RWPE2 (cell line): ENCODE results near the gene UBB.

Experiments
- ATAC-seq: fragments of 200-7000 bp; cut with Tn5 transposase; 3 replicates; pipeline ENCODE4 v1.9.1; 2021; ENCODE audit warnings: low read depth
- DNase-seq: peaks from one replicate; pipeline ENCODE4 v3.0.0-alpha.2; 2020; ENCODE audit warnings: low spot score
- H3K27ac ChIP-seq: fragments of 450-650 bp; 2 replicates; pipeline ENCODE4 v1.5.1; 2017; ENCODE audit warnings: mild to moderate bottlenecking; ENCODE audit not compliant: poor library complexity, severe bottlenecking
- H3K27me3 ChIP-seq: fragments of 250-450 bp; sonication (Bioruptor Pico); 2 replicates; pipeline ENCODE4 v1.5.1; 2021; ENCODE audit warnings: mild to moderate bottlenecking, moderate library complexity; ENCODE audit not compliant: insufficient read depth, poor library complexity, severe bottlenecking
- H3K36me3 ChIP-seq: fragments of 250-450 bp; sonication (Bioruptor Pico); 2 replicates; pipeline ENCODE4 v1.5.1; 2020; ENCODE audit warnings: low read depth, mild to moderate bottlenecking, moderate library complexity
- H3K4me1 ChIP-seq: fragments of 250-450 bp; sonication (Bioruptor Pico); 2 replicates; pipeline ENCODE4 v1.5.1; 2021; ENCODE audit warnings: mild to moderate bottlenecking, moderate library complexity; ENCODE audit not compliant: insufficient read depth, poor library complexity, severe bottlenecking
- H3K4me3 ChIP-seq: fragments of 250-450 bp; sonication (Bioruptor Pico); 2 replicates; pipeline ENCODE4 v1.5.1; 2021; ENCODE audit warnings: mild to moderate bottlenecking, moderate library complexity; ENCODE audit not compliant: severe bottlenecking
- H3K9me3 ChIP-seq: fragments of 250-450 bp; sonication (Bioruptor Pico); 2 replicates; pipeline ENCODE4 v1.5.1; 2021; ENCODE audit warnings: mild to moderate bottlenecking, moderate library complexity; ENCODE audit not compliant: severe bottlenecking
- TF ChIP-seq, protein P1 (sequence below): fragments of 450-650 bp; IDR thresholded peaks from one replicate; pipeline ENCODE4 v1.5.1; 2017; ENCODE audit warnings: mild to moderate bottlenecking, moderate library complexity; ENCODE audit not compliant: poor library complexity, severe bottlenecking

UBB gene

DNA sequence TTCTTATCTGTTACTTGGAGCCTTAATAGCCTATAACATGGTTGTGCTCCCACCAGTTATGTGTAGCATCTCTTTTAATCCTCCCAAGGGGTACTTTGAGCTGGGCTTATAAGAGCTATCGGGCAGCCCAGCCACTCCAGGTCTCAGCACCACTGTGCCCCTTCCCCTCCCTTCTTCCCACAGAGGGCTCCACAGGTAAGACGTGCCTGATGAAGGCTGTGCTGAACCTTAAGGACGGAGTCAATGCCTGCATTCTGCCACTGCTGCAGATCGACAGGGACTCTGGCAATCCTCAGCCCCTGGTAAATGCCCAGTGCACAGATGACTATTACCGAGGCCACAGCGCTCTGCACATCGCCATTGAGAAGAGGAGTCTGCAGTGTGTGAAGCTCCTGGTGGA is 41.5 kb downstream of the UBB start:
- Histone ChIP-seq H3K4me1 (peaks cover 20% of the 10 kb centered on the region), H3K4me3 (no peak overlapping the region), H3K36me3 (no peaks in the 10 kb centered on the region), H3K9me3 (no peaks in the 10 kb centered on the region), H3K27me3 (no peaks in the 10 kb centered on the region), H3K27ac (no peak overlapping the region)
- TF ChIP-seq, protein P1, sequence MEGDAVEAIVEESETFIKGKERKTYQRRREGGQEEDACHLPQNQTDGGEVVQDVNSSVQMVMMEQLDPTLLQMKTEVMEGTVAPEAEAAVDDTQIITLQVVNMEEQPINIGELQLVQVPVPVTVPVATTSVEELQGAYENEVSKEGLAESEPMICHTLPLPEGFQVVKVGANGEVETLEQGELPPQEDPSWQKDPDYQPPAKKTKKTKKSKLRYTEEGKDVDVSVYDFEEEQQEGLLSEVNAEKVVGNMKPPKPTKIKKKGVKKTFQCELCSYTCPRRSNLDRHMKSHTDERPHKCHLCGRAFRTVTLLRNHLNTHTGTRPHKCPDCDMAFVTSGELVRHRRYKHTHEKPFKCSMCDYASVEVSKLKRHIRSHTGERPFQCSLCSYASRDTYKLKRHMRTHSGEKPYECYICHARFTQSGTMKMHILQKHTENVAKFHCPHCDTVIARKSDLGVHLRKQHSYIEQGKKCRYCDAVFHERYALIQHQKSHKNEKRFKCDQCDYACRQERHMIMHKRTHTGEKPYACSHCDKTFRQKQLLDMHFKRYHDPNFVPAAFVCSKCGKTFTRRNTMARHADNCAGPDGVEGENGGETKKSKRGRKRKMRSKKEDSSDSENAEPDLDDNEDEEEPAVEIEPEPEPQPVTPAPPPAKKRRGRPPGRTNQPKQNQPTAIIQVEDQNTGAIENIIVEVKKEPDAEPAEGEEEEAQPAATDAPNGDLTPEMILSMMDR = no peak
- ATAC-seq = no peak
- DNase-seq = no peak

DNA sequence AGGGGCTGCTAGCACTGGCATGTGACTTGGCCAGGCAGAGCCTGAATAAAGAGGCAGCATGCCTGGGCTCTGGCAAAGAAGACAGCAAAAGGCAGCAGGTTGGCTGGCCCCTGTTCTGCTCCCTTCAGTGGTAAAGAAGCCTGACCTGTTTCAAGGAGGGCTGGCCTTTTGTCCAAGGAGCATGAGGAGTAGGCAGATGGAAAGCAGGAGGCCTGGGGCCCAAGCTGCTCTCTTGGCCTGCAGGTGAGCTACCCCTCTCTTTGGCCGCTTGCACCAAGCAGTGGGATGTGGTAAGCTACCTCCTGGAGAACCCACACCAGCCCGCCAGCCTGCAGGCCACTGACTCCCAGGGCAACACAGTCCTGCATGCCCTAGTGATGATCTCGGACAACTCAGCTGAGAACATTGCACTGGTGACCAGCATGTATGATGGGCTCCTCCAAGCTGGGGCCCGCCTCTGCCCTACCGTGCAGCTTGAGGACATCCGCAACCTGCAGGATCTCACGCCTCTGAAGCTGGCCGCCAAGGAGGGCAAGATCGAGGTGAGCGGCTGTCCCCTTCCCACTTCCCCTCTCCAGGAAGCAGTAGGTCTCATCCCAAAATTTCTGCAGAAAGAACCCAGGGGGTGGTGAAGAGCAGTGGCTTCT is 42.5 kb downstream of the UBB start:
- TF ChIP-seq, protein P1 = no peak
- Histone ChIP-seq H3K4me1 (peaks cover 20% of the 10 kb centered on the region), H3K9me3 (no peaks in the 10 kb centered on the region), H3K4me3 (no peak overlapping the region), H3K27ac (no peak overlapping the region), H3K36me3 (no peaks in the 10 kb centered on the region), H3K27me3 (no peaks in the 10 kb centered on the region)
- ATAC-seq (no peak), DNase-seq (no peak)

DNA sequence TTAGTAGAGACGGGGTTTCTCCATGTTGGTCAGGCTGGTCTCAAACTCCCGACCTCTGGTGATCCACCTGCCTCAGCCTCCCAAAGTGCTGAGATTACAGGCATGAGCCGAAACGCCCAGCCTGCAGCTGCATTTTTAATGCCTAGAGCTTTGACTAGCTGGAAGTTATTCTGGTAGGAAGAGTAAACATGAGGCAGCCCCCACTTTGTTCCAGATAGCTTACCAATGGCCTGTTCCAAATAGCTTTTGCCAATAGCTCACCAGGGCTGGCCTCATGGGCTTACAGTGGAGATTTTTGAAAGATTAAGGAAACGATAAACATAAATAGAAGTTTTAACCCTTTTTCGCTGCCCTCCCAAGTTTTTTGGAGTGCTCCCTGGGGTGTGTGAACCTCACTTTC is 44.3 kb downstream of the UBB start:
- TF ChIP-seq, protein P1 = no peak
- ATAC-seq = no peak

DNA sequence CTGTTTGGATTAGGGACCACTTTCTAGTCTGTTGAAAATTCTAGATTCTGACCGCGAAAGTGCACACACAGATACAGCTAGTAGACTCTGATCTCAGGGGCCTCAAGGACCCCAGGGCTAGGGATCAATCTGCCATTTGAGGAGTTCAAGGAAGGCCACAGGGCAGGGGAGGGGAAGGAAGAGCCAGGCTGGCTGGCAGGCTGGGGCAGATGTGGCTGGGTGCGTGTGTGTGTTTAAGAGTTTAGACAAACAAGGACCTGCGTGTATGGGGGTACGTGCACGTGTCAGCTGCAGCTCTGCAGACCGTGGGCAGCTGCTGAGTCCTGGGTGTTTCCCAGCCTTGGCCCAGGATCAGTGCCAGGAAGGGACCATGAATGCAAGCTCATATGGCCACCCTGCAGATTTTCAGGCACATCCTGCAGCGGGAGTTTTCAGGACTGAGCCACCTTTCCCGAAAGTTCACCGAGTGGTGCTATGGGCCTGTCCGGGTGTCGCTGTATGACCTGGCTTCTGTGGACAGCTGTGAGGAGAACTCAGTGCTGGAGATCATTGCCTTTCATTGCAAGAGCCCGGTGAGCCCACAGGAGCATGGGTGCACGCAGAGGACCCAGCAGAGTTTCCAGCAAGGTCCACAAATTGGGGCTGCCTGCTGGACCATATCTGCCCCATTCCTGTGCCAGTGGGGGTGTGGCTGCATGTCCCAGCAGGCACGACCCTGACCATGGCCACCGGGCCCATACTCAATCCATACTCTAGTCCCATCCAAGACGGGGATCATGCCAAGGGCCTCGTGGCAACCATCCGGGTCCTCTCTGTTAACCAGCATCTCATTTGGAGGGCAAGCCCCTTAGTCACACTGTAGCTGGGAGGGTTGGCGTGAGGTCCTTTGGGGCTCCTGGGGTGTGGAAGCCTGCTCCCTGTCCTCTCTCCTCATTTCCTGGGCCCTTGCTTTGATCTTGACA is 45.1 kb downstream of the UBB start:
- Histone ChIP-seq H3K4me1 (no peaks in the 10 kb centered on the region), H3K36me3 (no peaks in the 10 kb centered on the region), H3K4me3 (no peak overlapping the region), H3K9me3 (no peaks in the 10 kb centered on the region), H3K27me3 (no peaks in the 10 kb centered on the region), H3K27ac (no peak overlapping the region)
- DNase-seq (no peak), ATAC-seq (no peak)
- TF ChIP-seq, protein P1 = no peak

More for the DNA sequence above, 44.3 kb downstream of the UBB start:
- H3K4me3 ChIP-seq = no peak overlapping the region
- DNase-seq = no peak
- no peaks in the 10 kb centered on the region for H3K27me3 ChIP-seq
- H3K36me3 ChIP-seq = no peaks in the 10 kb centered on the region
- H3K4me1 ChIP-seq = peaks cover 3% of the 10 kb centered on the region
- H3K9me3 ChIP-seq = no peaks in the 10 kb centered on the region
- no peak overlapping the region for H3K27ac ChIP-seq
